Esophagus squamous epithelium (tissue), 4 donors: Measurements from ENCODE around the gene DCAF5.

ENCODE experiments used
- CTCF ChIP-seq, 6 experiments: fragments of 450-650 bp in 4 of 6; fragments of 200-600 bp in 2 of 6; sonication (generic) in 2 of 6; IDR thresholded peaks; one replicate each; pipeline ENCODE4 v1.5.1; 2016 to 2019; ENCODE audit warnings: antibody characterized with exemption in 6 of 6, mild to moderate bottlenecking in 4 of 6, moderate library complexity in 4 of 6
- POLR2A ChIP-seq, 4 donors: fragments of 450-650 bp; IDR thresholded peaks; one replicate each; pipeline ENCODE4 v1.6.1; 2017; ENCODE audit warnings: antibody characterized with exemption in 4 of 4, mild to moderate bottlenecking in 4 of 4, moderate library complexity in 3 of 4

- TF ChIP-seq POLR2A (IDR thresholded peaks at IDR 0.05) (no peak), CTCF (IDR thresholded peaks at IDR 0.05) (no peak)
These were observed 93.0 kb downstream of the DCAF5 start for GRCh38 chr14:69059658-69060623.
